GM12865 (cell line): Measurements from ENCODE around the gene FANCC.

Experiments used
- DNase-seq: peaks from one replicate; pipeline ENCODE4 v3.0.0; 2010; ENCODE audit warnings: low read depth
- H3K4me3 ChIP-seq: 2 replicates; pipeline ENCODE4 v1.5.1; 2011; ENCODE audit warnings: mild to moderate bottlenecking, low read depth, low read length, control low read depth
- TF ChIP-seq, protein P1 (sequence below): IDR thresholded peaks from 2 replicates; pipeline ENCODE4 v1.5.1; 2011; ENCODE audit warnings: low read length, control low read depth, low read depth, inconsistent platforms; ENCODE audit not compliant: insufficient read depth; ENCODE audit errors: missing control alignments

Gene FANCC

DNA sequence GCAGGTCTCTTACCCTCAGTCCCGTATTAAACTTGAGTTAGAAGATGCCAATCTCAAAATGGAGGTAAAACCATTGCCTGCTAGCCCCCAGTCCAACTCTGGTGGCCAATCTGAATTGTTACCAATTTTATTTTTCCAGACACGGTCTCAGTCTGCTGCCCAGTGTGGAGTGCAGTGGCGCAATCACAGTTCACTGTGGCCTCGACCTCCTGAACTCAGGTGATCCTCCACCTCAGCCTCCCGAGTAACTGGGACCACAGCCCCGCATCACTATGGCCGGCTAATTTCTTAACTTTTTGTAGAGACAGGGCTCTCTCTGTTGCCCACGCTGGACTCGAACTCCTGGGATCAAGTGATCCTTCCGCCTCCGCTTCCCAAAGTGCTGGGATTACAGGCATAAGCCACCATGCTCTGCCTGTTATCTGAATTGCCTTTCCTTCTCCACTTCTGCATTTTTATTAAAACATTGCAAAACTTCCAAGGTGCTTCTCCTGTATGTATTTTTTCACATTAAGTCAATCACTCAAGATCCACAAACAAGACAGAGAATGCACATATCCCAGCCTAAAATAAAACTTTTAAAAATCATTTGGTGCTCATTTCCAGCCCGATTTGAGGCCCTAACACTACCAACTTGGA lies 2.3 kb downstream of the FANCC start:
- H3K4me3 ChIP-seq: no peak overlapping the region
- TF ChIP-seq, protein P1, sequence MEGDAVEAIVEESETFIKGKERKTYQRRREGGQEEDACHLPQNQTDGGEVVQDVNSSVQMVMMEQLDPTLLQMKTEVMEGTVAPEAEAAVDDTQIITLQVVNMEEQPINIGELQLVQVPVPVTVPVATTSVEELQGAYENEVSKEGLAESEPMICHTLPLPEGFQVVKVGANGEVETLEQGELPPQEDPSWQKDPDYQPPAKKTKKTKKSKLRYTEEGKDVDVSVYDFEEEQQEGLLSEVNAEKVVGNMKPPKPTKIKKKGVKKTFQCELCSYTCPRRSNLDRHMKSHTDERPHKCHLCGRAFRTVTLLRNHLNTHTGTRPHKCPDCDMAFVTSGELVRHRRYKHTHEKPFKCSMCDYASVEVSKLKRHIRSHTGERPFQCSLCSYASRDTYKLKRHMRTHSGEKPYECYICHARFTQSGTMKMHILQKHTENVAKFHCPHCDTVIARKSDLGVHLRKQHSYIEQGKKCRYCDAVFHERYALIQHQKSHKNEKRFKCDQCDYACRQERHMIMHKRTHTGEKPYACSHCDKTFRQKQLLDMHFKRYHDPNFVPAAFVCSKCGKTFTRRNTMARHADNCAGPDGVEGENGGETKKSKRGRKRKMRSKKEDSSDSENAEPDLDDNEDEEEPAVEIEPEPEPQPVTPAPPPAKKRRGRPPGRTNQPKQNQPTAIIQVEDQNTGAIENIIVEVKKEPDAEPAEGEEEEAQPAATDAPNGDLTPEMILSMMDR: no peak
- DNase-seq: no peak

DNA sequence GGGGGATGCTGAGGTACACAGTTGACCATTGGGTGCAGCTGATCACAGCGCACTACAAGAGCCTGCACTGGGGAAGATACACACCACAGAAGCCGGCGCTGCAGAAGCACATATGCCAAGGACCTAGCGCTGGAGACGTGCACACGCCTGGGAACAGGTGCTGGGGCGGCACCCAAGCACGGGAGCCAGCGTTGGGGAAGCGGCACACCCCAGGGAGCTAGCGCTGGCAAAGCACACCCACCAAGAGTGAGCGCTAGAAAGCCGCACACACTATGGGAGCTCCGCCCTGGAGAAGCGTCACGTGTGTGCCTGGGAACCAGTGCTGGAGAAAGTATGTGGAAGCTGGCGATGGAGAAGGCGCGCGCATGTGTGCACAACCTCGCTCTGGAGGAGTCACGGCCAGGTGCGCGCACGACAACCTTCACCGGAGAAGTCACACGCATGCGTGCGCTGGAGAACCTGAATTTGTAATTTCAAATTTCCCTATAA lies 4.5 kb downstream of the FANCC start:
- TF ChIP-seq, protein P1: no peak
- H3K4me3 ChIP-seq: peak overlapping the region; percentile 2; the same call in 1 of the 2 replicates
- peak; percentile 14 for DNase-seq

DNA sequence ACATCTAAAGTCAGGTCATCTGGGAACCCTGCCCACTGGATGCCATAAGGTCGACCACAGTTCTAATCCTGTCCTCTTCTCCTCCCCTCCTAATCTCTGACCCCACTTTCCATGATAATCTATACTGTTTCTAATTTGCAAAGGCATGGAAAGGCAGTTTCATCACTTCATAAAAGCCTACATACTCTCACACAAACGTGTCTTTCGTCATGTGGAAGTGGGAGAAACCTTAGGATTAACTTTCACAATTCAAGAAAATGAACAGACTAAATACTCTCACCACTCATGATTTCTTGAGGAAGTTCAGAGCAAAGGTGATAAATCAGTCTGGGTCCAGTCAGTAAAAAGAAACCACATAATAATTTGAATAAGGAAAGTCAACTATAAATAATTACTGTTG lies 5.5 kb downstream of the FANCC start:
- DNase-seq: no peak
- TF ChIP-seq, protein P1: no peak

DNA sequence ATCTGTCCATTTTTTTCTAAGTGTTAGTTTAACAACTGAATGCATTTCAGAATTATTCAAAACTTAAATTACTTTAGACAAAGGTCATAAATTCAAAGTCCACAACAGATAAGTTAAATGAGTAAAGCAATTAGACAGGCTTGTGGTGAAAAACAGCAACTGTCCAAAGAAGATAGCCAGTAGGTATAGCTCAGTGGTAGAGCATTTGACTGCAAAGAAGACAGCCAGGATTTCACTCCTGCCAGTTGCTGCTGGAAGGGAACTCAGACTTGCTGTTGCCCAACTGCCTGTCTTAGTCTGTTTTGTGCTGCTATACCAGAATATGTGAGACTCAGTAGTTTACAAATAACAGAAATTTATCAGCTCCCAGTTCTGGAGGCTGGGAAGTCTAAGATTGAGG lies 10.0 kb downstream of the FANCC start:
- no peak overlapping the region for H3K4me3 ChIP-seq
- TF ChIP-seq, protein P1: no peak
- DNase-seq: no peak

More for the DNA sequence above, 5.5 kb downstream of the FANCC start:
- no peak overlapping the region for H3K4me3 ChIP-seq

DNA sequence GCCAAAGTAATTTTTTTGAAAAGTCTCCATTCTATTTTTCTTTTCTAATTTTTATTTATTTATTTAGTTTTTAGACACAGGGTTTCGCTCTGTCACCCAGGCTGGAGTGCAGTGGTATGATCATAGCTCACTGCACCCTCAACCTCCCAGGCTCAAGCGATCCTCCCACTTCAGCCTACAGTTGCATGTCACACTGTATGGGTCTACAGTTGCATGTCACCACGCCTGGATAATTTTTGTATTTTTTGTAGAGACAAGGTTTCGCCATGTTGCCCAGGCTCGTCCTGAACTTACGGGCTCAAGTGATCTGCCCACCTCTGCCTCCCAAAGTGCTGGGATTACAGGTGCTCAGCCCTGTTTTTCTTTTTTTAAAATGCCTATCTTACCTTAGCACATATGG lies 10.7 kb downstream of the FANCC start:
- H3K4me3 ChIP-seq: no peak overlapping the region
- DNase-seq: no peak
- TF ChIP-seq, protein P1: no peak

DNA sequence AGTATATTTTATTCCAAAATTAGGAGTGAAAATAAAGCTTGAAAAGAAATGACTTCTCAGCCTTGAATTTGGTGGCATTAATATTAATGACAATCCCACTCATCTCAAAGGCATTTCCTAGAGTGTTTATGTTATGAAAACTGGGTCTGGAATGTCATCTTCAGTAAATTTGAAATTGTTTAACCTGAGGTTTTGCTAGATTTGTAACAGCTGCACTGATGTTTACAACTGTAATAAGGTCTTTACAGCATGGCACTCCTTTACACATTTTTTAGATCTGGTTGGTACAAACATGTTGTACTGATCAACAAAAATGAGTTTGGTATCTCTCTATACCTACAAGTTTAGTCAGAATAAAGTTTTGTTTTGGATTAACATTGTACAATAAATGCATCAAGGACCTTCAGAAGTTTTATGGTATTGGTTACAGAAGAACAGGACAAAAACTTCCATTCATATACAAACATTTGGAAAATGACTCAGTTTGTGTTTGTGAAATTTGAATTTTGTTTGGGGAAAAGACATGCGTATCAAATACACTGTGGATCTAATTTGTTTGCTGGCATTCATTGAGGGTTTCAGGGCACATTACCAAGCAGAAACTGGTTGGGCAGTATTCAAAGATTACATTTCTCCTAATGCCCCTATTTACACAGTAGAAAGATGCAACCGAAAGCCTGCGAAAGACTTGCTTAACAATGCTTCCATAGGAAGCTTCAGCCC lies 11.6 kb downstream of the FANCC start:
- H3K4me3 ChIP-seq: no peak overlapping the region
- DNase-seq: no peak
- TF ChIP-seq, protein P1: no peak
